LoVo (cell line): ENCODE data around the gene CDC5L.
"Not testable (repeated sequence)": the region's sequence is repeated elsewhere in the genome, so short reads cannot be mapped to it uniquely, and the experiment has no call there.

ENCODE experiments used
- DNase-seq: peaks from one replicate; pipeline ENCODE4 v3.0.0-alpha.2; 2016; ENCODE audit warnings: low spot score

The CDC5L gene

DNA sequence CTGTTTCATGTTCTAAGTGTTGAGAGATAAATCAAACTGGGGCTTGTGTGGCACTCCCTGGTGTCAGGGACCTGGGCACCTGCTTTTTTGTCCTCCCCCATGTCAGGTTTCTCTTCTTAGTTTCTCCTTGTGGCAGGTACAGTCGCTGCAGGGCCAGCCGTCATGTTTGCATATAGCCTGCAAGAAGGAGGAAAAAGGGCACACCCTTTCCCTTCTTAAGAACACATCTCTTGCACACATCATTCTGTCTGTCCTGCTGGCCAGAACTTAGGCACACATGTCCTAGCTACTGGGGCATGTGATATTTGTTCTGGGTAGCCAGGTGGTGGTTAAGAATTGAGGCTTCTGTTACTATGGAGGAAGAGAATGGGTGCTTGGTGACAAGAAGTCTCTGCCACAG is 27.9 kb downstream of the CDC5L start:
- DNase-seq, result no peak

DNA sequence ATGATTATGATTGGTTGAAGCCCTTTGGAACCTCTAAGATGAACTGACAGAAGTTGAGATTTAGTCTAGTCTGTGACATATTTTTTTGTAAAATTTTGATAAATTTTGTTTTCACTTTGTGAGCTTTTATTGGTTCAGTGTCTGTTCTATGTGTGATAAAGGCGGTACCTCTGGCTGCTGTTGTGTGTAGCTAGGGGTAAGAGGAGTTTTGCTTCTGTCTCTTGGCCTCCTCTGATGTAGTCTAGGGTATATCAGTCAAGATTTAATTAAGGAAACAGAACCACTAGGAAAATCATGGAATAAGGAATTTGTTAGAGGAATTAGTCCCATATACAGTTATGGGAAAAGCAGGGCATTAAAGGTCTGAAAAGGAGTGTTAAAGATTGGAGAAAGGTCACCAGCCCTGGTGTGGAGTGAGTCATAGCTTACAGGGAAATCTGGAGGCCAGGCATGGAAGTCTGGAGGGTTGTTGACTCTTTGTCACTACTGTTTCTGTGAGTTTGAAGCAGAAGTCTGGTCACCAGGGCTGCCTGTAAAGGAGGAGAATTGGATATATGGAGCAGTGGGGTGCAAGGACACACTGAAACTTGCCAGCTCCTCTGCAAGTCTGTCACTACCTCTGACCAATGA is 28.5 kb downstream of the CDC5L start:
- no peak for DNase-seq

DNA sequence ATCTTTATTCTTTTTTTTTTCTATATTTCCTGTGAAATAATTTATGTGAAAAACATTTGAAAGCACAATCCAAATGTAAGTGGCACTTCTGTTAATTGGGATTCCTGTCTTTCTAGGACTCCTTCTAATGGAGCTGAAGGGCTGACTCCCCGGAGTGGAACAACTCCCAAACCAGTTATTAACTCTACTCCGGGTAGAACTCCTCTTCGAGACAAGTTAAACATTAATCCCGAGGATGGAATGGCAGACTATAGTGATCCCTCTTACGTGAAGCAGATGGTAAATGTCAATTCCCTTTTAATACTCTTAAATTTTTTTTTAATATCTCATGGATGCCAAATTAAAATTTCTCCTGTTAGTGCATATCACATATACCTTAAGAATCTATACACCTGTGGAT is 35.0 kb downstream of the CDC5L start:
- DNase-seq, result no peak

DNA sequence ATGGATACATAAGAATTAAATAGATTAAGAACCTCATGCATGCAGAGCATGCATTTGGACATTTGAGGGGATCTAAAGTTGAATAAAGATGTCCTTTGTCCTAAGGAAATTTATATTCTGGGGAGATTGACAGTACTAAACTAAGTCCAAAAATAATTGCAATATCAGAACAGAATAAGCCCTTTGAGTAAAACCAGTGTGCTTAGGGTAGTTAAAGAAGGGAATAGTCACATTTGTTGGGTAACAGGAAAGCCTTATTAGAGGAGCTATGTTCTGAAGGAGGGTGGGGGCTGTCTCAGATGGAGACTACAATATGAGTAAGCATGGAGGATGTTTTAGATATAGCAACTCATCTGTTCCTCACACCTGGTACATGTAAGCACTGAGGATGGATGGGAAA is 35.8 kb downstream of the CDC5L start:
- DNase-seq, result no peak

DNA sequence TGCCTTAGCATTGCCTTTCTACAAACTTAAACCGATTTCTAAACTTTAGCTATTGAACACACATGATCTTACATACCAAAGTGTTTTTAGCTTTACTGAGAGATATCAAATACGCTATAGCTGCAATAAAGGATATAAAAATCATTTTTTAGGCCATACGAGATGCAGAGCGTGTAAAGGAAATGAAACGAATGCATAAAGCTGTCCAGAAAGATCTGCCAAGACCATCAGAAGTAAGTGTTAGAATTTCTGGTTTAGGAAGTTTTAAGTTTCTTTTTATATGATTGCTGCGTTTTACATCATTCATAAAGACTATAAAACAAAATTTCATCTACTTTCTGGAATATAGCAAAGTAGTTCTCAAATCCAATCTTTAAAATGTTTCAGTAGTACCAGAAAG is 38.4 kb downstream of the CDC5L start:
- no peak for DNase-seq

DNA sequence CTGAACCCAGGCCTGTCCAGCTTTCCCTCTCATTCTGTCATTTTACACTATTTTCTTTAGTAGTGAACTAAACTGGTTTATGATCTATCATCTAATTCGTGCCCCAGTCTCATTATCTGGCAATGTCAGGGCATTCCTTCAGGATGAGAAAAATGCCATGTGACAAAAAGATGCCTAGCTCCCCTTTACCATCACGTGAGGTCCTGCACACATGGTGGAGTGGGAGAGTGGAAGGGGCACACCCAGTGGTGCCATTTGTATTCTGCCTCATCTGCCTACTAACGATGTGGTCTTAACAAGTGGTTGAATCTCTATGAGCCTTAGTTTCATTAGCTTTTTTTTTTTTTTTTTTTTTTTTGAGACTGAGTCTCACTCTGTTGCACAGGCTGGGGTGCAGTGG is 41.2 kb downstream of the CDC5L start:
- DNase-seq, result no peak

DNA sequence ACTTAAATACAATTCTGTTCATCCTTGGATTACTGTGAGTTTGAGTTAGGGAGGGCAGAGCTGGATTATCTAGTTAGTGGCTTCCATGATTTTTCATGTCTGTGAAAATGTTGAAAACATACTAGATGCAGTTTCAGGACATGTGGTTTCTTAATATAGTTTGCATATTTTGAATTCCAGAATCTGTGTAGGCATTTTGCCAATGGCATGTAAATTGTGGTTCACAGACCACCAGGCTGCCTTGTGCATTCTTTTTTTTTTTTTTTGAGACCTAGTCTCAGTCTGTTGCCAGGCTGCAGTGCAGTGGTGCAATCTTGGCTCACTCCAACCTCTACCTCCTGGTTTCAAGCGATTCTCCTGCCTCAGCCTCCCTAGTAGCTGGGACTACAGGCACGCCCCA is 42.8 kb downstream of the CDC5L start:
- DNase-seq, result no peak

DNA sequence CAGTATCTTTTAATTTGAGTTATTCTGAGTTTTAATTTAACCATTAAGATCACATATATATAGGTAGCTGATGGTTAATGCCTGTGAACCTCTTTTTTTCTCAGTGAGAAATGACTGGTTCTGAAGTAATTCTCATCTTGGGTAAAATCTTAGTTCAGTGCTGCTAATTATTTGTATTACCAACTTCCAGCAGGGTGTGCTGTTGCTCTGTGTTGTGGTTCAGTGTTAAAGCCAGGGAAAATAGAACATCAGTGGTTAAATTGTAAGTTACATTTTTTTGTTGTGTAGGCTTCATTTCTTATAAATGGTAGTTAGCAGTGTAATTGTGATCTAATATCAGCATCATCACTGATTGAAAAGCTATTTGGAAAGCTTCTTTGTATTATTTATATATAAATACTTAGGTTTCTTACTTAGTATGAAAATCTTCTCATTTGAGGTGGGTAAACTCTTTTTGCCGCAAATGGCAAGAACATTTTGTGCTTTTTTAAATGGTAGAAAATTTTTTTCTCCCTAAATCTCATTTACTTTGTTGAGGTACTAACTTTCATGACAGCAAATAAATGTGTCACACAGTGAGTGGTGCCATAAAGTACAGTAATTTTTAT is 43.7 kb downstream of the CDC5L start:
- DNase-seq, result peak; percentile 41

DNA sequence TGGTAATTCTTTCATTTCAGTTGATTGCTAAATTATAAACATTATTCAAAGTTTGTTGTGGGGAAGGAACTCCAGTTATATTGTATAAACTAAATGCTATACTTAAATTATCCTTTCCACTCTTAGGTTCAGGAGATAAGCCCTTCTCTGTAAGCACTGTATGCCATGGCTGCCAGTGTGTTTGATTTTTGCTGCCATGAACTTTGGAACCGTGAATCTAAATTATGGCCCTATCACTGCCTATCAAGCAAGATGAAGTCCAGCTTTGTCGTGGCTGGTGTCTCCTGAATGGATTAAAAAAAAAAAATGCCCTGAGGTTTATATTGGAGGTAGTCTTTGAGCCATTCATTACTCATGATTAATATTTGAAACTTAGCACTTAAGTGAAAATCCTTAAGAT is 44.7 kb downstream of the CDC5L start:
- DNase-seq, result no peak

DNA sequence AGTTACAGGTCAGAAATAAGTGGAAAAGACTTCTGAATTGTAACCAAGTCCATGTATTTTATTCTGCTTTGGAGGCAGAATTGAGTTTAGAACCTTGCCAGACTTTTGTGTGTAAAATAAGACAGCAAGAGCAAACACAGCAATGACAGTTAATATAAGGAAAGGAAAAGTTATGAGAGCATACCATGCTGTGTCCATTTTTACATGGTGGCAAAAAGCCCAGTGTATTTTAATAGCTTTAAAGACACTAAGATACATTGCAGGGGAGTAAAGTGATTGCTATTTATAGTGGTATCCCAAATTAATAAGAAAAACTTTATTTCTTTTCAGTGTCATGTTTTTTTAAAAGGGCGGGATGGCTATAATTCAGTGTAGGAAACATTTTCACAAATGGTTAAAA is 45.2 kb downstream of the CDC5L start:
- DNase-seq, result no peak

DNA sequence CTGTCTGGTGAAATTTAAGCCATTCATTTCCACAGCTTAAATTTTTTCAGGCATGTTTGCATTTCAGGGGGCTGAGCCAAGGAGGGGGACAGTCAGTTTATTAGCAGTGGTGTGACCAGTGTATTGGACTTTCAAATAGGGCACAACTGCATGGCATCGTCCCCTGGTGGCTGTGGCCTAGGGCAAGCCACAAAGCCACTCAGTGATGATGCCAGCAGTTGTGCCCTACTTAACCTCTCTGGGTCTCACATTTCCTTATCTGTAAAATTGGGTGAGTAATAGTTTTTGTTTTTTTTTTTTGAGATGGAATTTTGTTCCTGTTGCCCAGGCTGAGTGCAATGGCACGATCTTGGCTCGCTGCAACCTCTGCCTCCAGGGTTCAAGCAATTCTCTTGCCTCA is 48.0 kb downstream of the CDC5L start:
- DNase-seq, result no peak

DNA sequence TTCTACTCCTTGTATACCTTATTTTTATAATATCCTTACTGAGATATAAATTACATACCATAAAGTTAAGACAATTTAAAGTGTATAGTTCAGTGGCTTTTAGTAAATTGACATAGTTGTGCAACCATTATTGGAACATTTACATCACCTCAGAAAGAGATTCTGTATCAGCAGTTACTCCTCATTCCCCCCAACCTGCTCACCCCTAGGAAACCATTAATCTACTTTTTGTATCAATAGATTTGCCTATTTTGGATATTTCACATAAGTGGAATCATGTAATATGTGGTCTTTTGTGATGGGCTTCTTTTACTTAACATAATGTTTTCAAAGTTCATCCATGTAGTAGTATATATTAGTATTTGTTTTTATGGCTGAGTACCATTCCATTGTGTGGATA is 51.3 kb downstream of the CDC5L start:
- DNase-seq, result no peak

DNA sequence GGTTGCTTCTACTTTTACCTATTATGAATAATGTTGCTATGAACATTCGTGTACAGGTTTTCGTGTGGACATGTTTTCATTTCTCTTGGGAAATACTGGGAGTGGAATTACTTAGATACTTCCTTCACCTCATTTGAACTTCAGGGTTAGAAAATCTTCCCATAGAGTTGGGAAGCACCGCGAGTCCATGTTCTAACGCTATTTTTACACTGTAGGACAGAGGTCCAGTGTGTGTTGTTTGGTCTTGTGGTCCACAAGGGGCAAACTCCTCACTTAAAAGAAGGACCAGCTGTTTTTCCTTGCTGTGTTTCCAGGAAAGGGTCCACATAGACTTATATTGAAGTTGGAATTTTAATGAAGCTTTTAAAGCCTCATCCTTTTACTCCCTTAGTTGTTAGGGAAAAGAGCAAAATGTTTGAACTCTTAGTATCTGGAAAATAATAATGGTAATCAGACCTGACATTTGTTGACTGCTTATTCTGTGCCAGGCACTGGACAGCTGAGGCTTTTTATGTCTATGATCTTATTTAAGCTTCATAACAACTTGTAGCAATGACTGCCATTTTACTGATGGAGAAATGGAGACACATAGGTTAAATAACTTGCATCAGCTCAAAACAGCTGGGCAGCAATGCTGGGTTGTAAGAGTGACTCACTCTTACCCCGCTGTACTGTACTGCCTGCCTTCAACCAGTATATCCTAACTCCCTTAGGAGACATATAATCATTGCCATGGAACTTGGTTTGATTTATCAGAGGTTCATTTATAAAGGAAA is 52.0 kb downstream of the CDC5L start:
- no peak for DNase-seq

DNA sequence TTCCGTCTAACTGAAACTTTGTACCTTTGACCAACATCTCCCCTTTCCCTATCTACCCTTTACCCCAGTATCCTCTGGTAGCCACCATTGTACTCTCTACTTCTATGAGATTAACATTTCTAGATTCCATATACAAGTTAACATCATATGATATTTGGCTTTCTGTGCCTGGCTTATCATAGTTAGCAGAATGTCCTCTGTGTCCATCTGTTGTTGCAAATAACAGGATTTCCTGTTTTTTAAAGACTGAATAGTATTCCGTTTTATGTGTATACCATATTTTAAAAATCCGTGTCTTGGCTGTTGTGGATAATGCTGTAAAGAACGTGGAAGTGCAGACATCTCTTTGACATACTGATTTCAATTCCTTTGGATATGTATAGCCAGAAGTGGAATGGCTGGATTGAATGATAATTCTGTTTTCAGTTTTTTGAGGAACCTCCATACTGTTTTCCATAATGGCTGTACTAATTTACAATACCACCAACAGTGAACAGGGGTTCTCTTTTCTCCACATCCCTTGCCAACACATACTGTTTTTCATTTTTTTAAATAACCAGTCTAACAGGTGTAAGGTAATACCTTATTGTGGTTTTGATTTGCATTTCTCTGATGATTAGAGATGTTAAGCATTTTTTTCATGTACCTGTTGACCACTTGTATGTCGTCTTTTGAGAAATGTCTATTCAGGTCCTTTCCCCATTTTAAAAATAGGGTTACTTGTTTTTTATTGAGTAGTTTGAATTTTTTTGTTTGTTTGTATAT is 53.8 kb downstream of the CDC5L start:
- DNase-seq, result no peak

DNA sequence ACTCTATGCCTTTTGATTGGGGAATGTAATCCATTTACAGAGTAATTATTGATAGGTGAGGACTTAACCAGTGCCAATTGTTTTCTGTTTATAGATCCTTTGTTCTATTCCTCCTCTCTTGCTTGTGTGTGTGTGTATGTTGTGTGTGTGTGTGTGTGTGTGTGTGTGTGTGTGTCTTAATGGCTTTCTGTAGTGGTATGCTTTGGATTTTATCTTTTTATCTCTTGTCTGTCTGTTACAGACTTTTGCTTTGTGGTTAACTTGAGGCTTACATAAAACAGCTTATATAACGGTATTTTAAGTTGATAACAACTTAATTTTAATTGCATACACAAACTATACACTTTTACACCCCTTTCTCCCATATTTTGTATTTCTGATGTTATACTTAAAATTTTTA is 54.7 kb downstream of the CDC5L start:
- DNase-seq, result no peak

DNA sequence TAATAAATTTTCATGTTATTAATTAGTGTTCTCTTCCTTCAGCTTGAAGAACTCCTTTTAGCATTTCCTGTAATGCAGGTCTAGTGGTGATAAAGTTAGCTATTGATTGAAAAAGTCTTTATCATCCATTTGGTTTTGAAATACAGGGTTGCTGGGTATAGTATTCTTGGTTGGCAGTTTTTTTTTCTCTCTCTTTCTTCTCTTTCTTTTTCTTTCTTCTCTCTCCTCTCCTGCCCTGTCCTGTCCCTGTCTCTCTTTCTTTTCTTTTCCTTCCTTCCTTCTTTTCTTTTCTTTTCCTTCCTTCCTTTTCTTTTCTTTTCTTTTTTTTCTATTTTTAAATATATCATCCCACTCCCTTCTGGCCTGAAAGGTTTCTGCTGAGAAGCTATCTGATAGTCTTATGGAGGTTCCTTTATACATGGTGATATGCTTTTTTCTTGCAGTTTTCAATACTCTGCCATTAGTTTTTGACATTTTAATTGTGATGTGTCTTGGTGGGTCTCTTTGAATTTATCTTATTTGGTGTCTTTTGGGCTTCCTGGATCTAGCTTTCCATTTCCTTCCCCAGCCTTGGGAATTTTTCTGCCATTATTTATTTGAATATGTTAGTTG is 55.4 kb downstream of the CDC5L start:
- DNase-seq, result no peak

DNA sequence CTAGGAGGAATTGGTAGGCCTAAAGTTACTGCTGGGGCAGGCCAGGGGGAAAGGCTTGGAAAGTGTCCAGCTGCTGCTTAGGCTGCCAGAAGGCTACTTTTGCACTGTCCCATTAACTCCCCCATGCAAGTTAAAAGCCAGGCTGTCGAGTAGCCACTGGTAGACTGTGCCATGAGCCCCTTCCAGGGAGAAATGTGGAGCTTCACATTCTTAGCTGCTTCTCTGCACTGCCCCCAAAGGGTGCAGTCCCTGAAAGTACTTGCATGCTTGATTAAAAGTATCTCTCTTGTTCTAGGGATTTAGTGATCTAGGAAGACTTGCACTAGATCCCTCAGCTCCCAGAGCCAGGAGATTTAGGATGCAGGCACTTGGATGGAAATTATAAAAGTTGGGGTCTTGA is 57.3 kb downstream of the CDC5L start:
- no peak for DNase-seq

DNA sequence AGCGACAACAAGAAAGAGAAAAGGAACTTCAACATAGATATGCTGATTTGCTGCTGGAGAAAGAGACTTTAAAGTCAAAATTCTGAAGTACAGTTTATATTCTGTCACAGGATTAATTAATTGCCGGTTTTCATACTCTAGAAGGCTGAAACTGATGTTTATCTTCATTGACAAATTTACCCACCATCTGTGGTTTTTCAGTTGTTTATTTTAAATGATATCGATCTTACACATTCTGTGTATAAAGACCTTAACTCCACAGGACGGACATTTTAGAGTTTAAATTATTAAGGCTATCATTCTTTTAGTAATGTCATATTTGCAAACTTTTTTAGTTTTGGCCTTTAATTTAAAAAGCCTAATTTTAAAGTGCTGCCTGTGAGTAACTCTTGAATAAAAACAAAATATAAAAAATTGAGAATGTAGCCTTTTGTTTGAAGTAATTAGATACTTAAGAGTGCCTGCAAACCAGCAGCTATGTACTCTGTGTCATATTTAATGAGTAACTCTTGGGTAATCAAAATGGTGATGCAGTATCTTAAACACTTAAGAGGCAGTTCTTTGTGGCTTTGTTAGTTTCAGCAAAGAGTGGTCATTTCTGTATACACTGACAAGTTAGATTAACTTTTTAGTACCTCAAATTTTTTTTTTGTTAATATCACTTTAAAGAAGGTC is 59.3 kb downstream of the CDC5L start:
- no peak for DNase-seq

DNA sequence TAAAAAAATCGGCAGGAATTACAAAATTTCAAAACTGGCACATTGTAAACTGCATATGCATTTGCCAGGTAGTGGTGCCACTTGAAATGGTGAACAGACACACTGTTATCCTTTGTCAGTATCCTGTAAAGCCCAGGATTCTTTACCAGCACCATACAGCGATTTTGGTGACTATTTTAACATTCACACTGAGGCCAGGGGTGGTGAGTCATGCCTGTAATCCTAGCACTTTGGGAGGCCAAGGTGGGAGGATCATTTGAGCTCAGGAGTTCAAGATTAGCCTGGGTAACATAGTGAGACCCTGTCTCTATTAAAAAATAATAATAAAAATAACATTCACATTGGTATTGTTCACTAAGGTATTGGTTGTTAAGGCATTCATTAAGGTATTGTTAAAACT is 61.7 kb downstream of the CDC5L start:
- not testable (repeated sequence) for DNase-seq

DNA sequence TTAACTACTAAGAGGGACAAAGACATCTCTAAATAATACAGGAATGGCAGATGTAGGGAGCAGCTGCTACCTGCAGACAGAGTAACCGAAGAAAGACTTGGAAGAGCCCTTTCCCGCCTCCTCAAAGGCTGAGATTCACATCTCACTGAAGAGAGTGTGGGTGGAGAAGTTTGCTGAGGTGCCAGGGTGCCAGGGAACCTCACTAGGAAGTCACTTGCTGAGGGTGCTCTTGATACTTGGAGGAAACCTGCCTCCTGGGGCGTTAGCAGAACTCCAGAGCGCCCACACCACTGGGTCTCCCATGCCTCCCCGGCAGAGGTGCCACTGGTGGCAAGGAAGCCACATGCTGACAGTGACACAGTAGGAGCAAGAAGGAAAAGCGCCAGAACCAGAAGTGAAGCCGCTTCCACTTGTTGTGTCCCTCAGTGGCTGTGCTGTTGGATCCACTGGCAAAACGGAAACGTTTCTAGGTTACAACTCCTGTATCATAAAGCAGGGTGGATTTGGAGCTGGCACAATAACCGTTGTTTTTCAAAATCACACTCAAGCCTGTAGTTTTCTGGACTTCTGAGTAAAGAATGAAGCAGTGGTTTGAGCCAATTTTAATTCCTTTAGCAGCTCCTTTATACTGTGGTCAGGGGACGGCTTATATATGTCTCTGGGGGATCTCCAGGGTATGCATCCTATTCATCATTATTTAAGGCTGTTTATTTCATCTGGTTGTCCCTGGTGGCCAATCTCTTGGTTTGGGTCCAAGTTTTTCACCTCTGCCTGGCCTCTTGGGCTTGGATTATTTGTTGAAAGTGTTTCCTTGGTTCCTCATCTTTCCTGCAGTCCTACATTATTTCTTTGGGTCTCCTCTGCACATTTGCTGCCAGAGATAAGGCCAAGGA is 64.5 kb downstream of the CDC5L start:
- DNase-seq, result no peak

DNA sequence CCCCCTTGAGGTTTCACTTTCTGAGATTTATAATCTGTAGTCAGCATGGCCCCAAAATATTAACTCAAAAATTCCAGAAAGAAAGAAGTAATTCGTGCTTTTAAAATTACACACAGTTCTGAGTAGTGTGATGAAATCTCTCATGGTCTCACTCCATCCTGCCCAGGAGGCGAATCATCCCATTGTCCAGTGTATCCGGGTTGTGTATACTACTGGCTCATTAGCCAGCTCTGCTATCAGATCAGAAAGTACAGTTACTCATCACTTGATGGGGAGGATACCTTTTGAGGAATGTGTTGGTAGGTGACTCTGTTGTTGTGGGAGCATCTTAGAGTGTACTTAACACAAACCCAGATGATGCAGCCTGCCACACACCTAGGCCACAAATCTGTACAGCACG is 65.2 kb downstream of the CDC5L start:
- DNase-seq, result no peak
